GM21360 (cell line): ENCODE results near the gene DOK3.

ENCODE experiments used
- ATAC-seq: cut with Tn5 transposase; IDR thresholded peaks from one replicate; pipeline ENCODE4 v1.9.1; 2021; ENCODE audit warnings: mild to moderate bottlenecking, moderate library complexity; ENCODE audit not compliant: unreplicated experiment

DOK3 gene

DNA sequence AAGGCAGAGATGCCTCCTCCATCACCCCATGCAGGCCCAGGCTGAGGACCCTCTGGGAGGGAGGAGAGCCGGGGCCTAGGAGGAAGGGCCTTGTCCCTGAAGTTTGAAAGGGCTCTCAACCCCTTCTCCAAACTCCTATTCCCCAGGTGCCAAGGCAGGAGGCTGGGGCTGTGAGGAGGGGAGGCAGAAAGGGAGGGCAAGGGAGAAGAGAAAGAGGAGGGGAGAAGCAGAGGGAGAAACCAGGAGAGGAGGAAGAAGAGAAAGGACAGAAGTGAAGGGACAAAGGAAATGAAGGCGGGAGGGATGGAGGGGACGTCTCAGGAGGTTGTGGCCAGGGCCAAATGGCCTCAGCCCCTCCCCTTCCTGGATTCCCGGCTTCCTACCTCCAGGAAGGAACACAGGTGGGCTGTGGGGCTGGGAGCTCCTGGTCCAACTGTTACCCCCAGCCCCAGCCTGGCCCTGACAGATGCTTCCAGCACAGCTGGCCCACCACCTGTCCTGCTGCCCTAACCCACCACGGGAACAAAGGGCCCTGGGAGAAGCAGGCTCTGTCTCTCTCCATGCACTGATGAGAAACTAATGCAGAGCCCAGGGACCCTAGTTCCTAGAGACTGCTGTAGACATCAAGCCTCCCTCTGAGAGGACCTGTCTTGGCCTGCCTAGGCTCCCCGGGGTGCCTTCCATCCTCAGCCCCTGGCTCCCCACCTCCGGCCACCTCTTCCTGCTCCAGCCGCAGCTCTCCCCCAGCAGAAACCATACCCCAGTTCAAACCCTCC, 39.7 kb downstream of the DOK3 start:
- ATAC-seq = no peak

DNA sequence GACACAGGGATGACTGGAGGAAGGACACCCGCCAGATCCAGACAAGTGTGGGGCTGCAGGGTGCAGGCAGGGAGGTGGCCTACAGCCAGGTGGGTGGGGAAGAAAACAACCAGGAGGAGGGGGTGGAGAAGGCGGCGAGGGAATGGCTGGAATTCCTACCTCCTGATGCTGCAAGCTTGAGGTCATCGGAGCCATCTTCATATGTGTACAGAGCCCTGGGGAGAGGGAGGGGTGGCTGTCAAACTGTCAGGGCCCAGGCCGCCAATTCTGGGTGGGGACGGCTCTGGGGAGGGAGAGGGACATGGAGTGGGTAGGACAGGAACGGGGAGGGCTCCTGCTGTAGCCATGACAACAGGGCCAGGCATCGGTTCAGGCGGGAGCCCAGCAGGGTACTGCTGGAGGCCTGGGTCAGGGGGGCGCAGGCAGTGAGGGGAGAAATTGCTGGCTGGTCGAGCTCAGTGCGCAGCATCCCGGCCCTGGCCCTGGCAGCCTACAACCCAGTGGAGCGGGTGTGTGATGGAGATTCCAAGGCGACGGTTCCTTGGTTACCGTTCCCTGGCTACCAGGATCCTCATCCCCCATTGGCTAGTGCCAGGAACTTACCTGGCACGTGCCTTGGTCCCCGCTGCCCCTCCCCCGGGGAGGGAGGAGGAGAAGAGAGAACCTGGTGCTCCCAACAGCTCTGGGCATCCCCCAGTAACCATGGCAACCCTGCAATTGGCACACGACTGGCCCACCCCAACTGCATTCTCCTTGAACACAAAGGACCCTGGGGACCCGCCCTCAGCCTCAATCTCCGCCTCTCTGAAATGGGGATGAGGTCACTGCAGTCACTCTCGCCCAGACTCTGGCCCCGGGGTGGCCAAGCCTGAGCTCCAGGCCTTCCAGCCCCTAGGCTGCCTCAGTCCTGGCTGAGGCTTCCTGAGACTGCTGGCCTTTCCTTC, 40.7 kb downstream of the DOK3 start:
- no peak for ATAC-seq

DNA sequence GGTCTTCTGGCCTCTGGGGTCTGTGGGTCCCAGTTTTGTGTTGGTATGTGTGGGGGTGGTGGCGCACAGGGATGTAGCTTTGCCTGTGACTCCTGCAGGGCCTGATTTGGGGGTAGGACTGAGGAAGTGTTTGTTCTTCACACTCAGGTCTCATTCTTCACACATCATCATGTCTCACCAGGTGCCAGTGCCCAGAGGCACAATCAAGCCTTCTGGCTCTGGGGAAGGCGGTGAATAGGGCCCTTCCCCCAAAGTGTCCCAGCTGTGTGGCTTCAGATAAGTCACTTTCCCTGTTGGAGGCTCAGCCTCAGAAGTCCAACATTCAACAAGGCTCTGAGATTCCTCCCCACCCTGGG, 41.3 kb downstream of the DOK3 start:
- ATAC-seq = no peak

GRCh38 chr5:177467436-177467835, 42.2 kb downstream of the DOK3 start:
- ATAC-seq = no peak

- ATAC-seq = no peak
Measured at GRCh38 chr5:177466861-177467260, 42.8 kb downstream of the DOK3 start.

DNA sequence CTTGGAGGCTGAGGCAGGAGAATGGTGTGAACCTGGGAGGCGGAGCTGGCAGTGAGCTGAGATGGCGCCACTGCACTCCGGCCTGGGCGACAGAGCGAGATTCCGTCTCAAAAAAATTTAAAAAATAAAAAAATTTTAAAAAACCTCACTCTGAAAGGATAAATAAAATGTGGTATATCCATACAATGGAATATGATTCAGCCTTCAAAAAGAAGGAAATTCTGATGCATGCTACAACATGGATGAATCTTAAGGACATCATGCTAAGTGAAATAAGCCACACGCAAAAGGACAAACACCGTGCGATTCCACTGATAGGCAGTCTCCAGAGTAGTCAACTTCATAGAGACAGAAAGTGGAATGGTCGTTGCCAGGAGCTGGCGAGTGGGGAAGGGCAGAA, 44.6 kb downstream of the DOK3 start:
- no peak for ATAC-seq

- no peak for ATAC-seq
Measured at GRCh38 chr5:177462021-177462670, 47.5 kb downstream of the DOK3 start.

DNA sequence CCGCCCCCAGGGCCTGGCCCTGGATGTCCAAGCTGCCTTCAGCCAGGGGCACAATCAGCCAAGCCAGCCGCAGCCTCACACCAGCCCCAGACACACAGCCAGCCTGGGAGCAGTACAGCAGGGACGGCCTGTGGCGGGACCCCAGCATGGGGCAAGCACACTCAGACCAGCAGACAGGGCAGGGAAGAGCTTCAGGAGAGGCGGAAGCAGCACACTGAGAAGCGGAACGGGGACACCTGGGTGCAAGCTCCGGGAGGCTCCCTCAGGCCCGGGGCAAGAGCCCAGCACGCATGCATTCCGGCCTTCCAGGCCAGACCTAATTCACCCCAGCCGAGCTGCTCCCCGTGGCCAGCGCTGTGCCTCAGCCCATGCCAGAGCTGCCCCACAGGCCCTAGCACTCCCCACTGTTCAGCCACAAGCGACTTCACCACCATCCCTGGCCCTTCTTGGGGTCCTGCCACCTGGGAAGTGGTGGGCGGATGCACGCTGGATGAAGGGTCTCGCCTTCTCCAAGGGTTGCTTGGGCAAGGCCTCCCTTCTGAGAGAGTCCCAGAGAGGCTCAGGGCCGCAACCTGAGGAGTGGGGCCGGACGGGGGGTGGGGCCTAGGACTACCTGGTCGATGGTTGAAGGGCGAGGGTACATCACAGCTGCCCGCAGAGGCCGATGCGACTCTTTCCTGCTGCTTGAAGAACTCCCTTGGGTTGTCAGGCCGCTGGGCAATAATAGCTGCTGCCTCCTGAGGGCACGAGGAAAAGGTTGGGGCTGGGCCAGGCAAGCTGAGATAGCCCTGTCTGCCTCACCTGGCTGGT, 49.6 kb downstream of the DOK3 start:
- ATAC-seq = no peak

- no peak for ATAC-seq
Measured at GRCh38 chr5:177459357-177459756, 50.3 kb downstream of the DOK3 start.

GRCh38 chr5:177458912-177459350, 50.7 kb downstream of the DOK3 start:
- ATAC-seq = no peak

GRCh38 chr5:177457852-177458681, 51.6 kb downstream of the DOK3 start:
- ATAC-seq = no peak

DNA sequence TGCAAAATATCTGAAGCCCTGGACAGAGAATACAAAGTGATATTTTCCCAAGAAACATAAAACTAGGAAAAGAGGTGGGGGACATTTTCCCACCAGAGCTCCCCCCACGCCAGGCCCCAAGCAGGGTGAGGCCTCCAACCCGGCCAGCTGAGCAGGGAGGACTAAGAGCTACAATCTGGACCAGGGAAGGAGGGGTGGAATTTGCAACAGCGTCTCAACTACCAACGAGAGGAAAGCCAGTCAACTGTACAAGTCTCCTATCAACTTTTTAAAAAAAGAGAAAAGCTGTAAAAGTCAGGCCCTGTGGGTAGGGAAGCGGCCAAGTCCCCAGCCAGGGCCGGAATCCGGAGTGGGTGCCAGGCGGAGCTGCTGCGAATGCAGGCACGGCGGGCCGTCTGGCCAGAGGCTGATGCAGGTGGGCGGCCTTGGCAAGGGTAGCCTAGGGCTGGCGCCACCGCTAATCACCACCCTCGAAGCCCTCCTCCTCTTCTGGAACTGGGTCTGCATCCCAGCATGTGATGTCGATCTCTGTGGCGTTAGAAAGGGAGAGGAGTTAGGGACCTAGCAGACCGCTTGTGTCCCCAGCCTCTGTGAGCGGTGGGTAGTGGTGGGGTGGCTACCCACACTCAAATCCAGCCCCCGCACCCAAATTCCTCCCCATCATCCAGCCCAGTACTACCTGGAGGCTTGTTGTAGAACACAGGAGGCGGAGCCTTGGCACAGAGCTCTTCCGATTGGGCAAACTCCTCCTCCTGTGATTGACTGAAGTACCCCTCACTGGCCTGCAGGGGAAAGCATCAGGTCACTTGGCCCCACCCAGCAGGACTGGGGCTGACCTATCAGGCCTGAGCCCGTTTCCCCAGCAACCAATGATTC, 52.4 kb downstream of the DOK3 start:
- ATAC-seq = peak; percentile 40

DNA sequence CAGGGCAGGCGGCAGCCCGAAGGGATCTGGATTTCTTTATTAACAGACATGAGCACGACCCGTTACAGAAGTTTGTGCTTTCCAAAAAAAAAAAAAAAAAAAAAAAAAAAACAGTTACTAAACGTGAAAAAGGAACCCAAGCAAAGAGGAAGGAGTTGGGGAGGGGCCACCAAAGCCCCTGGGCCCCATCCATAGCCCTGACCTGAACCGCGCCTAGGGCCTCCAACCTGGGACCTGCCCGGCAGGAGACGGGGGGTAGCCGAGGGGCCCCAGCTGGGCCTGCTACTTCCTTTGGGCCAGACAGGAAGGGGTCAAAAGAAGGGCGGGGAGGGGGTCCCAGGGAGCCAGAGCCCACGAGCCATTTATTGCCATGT, 53.0 kb downstream of the DOK3 start:
- ATAC-seq = no peak

DNA sequence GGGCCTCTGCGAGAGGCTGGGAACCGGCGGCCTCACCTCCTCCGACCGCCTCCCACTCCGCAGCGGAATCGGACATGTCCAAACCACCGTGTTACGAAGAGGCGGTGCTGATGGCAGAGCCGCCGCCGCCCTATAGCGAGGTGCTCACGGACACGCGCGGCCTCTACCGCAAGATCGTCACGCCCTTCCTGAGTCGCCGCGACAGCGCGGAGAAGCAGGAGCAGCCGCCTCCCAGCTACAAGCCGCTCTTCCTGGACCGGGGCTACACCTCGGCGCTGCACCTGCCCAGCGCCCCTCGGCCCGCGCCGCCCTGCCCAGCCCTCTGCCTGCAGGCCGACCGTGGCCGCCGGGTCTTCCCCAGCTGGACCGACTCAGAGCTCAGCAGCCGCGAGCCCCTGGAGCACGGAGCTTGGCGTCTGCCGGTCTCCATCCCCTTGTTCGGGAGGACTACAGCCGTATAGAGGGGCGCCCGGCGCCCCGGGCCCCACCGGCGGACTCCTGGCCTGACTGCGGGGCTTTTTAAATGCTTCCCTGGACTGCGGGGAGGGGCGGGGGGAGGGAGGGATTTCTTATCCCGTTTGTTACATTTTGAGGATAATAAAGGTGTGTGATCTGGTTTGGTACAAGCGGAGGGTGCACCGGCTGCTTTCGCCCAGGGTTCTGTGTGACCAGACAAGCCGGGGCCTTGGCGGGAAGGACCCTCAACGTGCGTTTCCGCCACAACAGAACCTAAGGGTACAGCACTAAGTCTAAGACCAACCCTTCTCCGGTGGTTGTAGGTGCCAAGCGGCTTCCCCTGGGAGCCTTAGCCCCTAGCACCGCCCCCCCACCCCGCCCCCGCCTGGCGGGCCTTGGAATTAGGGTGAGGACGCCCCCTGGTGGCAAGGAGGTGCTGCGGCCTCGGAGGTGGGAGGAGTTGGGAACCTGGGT, 53.7 kb downstream of the DOK3 start:
- peak; percentile 4 for ATAC-seq

GRCh38 chr5:177455036-177455660, 54.5 kb downstream of the DOK3 start:
- ATAC-seq = peak; percentile 44

DNA sequence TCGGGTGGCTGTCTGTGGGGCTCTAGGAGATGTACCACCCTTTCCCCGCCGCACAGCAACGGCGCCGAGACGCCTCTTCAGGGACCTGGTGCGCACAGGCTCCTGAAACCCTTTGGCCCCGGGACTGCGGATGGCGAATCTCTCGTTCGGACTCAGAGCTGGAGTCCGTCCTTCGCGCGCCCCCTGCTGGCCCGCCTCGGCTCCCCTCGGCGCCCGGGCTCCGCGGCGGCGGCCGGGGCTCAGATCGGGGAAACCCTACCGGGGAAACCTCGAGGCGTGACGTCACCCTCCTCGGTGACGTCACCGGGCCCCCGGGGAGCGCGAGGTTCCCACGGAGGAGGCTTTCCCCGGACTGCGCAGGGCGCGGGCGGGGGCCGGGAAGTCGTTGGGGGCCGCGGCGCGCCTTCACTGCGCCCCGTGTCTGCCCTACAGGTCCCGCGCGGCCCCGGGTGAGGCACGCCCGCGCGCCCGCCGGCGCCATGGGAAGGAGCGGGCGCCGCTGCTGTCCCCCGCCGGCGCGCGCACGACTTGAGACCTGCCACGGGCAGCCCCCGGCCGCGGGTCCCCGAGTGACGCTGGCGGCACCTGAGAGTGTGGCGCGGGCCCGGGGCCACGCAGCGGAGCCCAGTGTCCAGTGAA, 55.1 kb downstream of the DOK3 start:
- peak; percentile 42 for ATAC-seq

DNA sequence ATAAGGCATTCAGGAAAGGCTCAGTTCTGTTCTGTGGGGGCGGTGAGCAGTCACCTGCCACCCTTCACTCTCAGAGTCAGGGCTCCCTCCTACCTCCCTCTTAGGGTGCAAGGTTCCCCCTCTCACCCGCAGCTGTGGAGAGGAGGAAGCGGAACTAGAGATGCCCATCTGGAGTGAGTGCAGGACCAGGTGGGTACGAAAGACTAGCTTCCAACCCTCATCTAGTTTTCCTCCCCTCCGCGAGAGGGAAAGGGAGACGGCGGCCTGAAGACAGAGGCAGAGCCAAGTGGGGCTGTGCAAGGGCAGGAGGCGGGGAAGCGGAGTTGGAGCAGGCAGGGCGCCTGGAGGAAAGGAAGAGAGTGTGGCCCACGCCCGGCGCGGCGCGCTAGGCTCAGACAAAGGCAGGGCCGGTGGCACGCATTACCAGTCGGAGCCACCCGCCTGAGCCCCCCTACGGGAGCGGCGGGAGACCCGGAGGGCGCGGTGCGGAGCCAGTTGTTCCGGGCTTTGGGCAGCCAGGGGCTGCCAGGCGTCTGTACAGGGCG, 55.7 kb downstream of the DOK3 start:
- peak; percentile 4 for ATAC-seq
